Endodermal cell (in vitro differentiated cells): ENCODE data around the gene NPSR1. TPM values are rescaled to one million over a fixed set of nuclear protein-coding genes. Genes with fewer than 3 reads are reported as not detected.

Source experiments
- DNase-seq: peaks from one replicate; pipeline ENCODE4 v3.0.0-alpha.2; 2017
- H3K27ac ChIP-seq: 2 replicates; pipeline ENCODE4 v1.5.1; 2013; ENCODE audit warnings: mild to moderate bottlenecking, low read depth, low read length, moderate library complexity
- H3K27me3 ChIP-seq: 2 replicates; pipeline ENCODE4 v1.6.1; 2013; ENCODE audit warnings: mild to moderate bottlenecking, low read length, moderate library complexity; ENCODE audit not compliant: insufficient read depth, control insufficient read depth, poor library complexity, severe bottlenecking
- H3K36me3 ChIP-seq: 2 replicates; pipeline ENCODE4 v1.7.0; 2013; ENCODE audit warnings: mild to moderate bottlenecking, low read length, moderate library complexity; ENCODE audit not compliant: control insufficient read depth, insufficient read depth
- H3K4me1 ChIP-seq: one replicate; pipeline ENCODE4 v1.7.0; 2013; ENCODE audit warnings: low read length; ENCODE audit not compliant: control insufficient read depth, insufficient read depth
- H3K4me3 ChIP-seq: 2 replicates; pipeline ENCODE4 v1.5.1; 2013; ENCODE audit warnings: mild to moderate bottlenecking, low read length, moderate library complexity
- H3K9ac ChIP-seq: 2 replicates; pipeline ENCODE4 v1.6.1; 2013; ENCODE audit warnings: mild to moderate bottlenecking, low read length, moderate library complexity; ENCODE audit not compliant: poor library complexity, severe bottlenecking; ENCODE audit errors: extremely low read depth
- H3K9me3 ChIP-seq: 2 replicates; pipeline ENCODE4 v1.6.1; 2013; ENCODE audit warnings: mild to moderate bottlenecking, low read length, moderate library complexity; ENCODE audit not compliant: control insufficient read depth
- H3K27ac Mint-ChIP-seq: 2 replicates; pipeline ENCODE4 v1.8.0; 2020; ENCODE audit warnings: mixed read lengths
- H3K27me3 Mint-ChIP-seq: 2 replicates; pipeline ENCODE4 v1.8.0; 2021; ENCODE audit warnings: mild to moderate bottlenecking, mixed read lengths; ENCODE audit not compliant: insufficient read depth
- H3K36me3 Mint-ChIP-seq: 2 replicates; pipeline ENCODE4 v1.8.0; 2020; ENCODE audit warnings: low read depth, mixed read lengths
- H3K4me1 Mint-ChIP-seq: 2 replicates; pipeline ENCODE4 v1.8.0; 2020; ENCODE audit warnings: mixed read lengths
- H3K4me3 Mint-ChIP-seq: 2 replicates; pipeline ENCODE4 v1.8.0; 2020; ENCODE audit warnings: mild to moderate bottlenecking, moderate library complexity, mixed read lengths
- H3K9me3 Mint-ChIP-seq: 2 replicates; pipeline ENCODE4 v1.8.0; 2020; ENCODE audit warnings: mild to moderate bottlenecking, mixed read lengths
- WGBS, 2 experiments: methylation state at CpG; one replicate each; pipeline versions ENCODE4 v1.1.5 to v1.1.7; 2013; ENCODE audit warnings: missing lambda C conversion rate in 2 of 2, mixed read lengths in 1 of 2; ENCODE audit not compliant: insufficient coverage in 1 of 2, insufficient read length in 1 of 2; 5-methylcytosine and 5-hydroxymethylcytosine counted together
- total RNA-seq, 2 donors: library from RNA; stranded (reverse); fragmentation: NEBNext Ultra II Directional in 1 of 2; extraction: Animal tissue kit (Norgen Biotek cat#: 25700) in 1 of 2; gene quantifications; 2 replicates in 1 of 2; 3 replicates in 1 of 2; pipeline ENCODE4 v1.2.1, GENCODE V29; 2021
- TF ChIP-seq, protein P1 (sequence below): fragments of 200-600 bp; sonication (generic); conservative IDR thresholded peaks from 2 replicates; pipeline ENCODE4 v1.5.0; 2021; ENCODE audit warnings: antibody characterized with exemption, mild to moderate bottlenecking

The NPSR1 gene
- total RNA-seq, 2 donors from 2014 or later, result not detected

DNA sequence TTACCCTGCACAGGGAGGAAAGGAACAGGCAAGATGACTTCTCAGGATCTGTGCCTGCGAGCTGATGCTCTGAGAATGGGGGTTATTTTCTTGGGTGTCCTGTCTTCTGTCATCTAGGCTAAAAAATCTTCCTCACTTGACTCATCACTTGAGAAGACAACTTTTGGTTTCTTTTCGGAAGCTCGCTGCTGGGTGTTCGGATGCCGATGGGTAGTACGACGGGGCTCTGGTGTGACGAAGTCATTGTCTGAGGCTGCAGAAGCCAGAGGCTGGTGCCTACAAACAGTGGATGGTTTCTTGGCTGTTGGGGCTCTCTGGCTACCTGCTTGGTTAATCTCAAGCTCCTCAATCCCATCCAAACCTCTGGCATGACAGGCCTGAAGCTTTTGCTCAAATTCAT lies 92.2 kb downstream of the NPSR1 start:
- H3K9ac ChIP-seq, result no peak overlapping the region
- H3K9me3 ChIP-seq, result no peaks in the 10 kb centered on the region
- H3K4me1 ChIP-seq, result peaks cover 28% of the 10 kb centered on the region
- no peaks in the 10 kb centered on the region for H3K36me3 ChIP-seq
- H3K27me3 ChIP-seq, result no peaks in the 10 kb centered on the region
- WGBS, 2 experiments, result 93 to 99% methylated on average over 7 to 8 of the region's 8 CpGs
- TF ChIP-seq, protein P1, sequence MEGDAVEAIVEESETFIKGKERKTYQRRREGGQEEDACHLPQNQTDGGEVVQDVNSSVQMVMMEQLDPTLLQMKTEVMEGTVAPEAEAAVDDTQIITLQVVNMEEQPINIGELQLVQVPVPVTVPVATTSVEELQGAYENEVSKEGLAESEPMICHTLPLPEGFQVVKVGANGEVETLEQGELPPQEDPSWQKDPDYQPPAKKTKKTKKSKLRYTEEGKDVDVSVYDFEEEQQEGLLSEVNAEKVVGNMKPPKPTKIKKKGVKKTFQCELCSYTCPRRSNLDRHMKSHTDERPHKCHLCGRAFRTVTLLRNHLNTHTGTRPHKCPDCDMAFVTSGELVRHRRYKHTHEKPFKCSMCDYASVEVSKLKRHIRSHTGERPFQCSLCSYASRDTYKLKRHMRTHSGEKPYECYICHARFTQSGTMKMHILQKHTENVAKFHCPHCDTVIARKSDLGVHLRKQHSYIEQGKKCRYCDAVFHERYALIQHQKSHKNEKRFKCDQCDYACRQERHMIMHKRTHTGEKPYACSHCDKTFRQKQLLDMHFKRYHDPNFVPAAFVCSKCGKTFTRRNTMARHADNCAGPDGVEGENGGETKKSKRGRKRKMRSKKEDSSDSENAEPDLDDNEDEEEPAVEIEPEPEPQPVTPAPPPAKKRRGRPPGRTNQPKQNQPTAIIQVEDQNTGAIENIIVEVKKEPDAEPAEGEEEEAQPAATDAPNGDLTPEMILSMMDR, result no peak
- DNase-seq, result no peak
- Mint-ChIP-seq H3K4me3 (no peak overlapping the region), H3K27me3 (no peaks in the 10 kb centered on the region), H3K27ac (no peak overlapping the region), H3K36me3 (no peaks in the 10 kb centered on the region), H3K9me3 (peaks cover 4% of the 10 kb centered on the region), H3K4me1 (peaks cover 54% of the 10 kb centered on the region)
- H3K4me3 ChIP-seq, result no peak overlapping the region
- no peak overlapping the region for H3K27ac ChIP-seq

DNA sequence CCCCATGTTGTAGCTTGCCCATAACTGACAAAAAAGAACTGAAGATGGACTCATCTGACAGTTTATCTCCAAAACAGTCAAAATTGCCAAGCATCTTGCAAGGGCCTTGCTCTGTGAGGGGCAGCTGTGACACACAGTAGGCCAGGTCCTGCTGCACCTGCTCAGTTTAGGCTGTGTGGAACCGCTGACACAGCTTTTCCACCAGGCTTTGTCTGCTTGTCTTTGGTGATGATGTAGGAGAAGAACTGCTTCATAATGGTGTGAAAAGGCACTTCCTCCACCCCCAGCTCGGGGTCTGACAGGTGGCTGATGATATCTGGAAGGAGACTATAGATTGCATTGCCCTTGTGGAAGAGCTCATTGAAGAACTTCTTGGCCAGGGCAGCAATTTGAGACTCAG lies 92.6 kb downstream of the NPSR1 start:
- WGBS, 2 experiments, result 98 to 100% methylated on average over 1 to 2 of the region's 2 CpGs
- H3K4me1 ChIP-seq, result peaks cover 31% of the 10 kb centered on the region
- TF ChIP-seq, protein P1, result no peak
- peaks cover 4% of the 10 kb centered on the region for H3K9me3 Mint-ChIP-seq
- H3K27ac Mint-ChIP-seq, result no peak overlapping the region
- no peaks in the 10 kb centered on the region for H3K27me3 Mint-ChIP-seq
- no peak overlapping the region for H3K27ac ChIP-seq
- H3K36me3 Mint-ChIP-seq, result no peaks in the 10 kb centered on the region
- no peak for DNase-seq
- no peak overlapping the region for H3K4me3 ChIP-seq
- no peak overlapping the region for H3K4me3 Mint-ChIP-seq
- H3K4me1 Mint-ChIP-seq, result peaks cover 58% of the 10 kb centered on the region
- no peak overlapping the region for H3K9ac ChIP-seq
- no peaks in the 10 kb centered on the region for H3K9me3 ChIP-seq
- H3K27me3 ChIP-seq, result no peaks in the 10 kb centered on the region
- H3K36me3 ChIP-seq, result no peaks in the 10 kb centered on the region

DNA sequence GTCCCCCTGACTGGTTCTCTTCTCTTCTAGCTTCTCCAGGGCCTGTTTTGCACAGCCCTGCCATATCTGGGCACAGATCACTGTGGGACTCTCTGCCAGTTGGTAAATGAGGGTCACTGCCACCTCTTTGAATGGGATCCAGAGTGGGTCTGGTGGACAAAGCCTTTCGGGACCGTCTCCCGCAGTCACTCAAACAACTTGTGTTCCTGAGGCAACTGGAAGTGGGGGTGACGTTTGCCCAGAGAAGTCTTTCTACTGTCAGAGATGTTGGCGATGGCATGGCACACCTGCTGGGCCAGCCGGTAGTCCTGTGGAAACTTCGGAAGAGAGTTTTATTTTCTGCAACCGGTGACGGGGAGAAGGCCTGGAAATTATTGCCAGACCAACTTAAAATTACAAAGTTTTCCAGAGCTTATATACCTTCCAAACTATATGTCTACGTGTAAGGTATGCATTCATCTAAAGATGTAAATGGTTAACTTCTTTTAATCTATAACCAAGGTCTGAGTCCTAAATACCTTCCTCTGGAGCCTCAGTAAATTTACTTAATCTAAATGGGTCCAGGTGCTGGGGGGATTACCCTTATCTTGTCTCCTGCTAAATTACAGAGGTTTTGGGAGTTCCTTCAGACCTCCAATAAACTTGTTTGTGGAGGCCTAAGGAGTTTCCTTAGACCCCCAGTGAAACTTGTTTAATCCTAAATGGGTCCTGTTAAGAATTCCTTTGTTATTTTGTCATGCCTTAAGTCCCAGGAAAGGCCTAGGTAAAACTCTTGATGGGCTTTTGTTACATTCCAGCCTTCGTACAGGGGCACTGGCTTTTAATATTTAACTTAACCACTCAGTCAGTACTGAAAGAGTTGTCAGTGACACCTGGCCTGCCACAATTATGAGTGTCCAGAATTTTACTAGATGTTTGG lies 94.0 kb downstream of the NPSR1 start:
- Histone ChIP-seq H3K27ac (no peak overlapping the region), H3K9me3 (no peaks in the 10 kb centered on the region), H3K9ac (no peak overlapping the region), H3K27me3 (no peaks in the 10 kb centered on the region), H3K4me3 (peak overlapping the region; percentile 10), H3K36me3 (no peaks in the 10 kb centered on the region), H3K4me1 (peaks cover 38% of the 10 kb centered on the region)
- Mint-ChIP-seq H3K9me3 (peaks cover 4% of the 10 kb centered on the region), H3K4me3 (no peak overlapping the region), H3K36me3 (no peaks in the 10 kb centered on the region), H3K27me3 (no peaks in the 10 kb centered on the region), H3K4me1 (peaks cover 64% of the 10 kb centered on the region), H3K27ac (peak overlapping the region; percentile 72)
- 81 to 100% methylated on average over 2 to 11 of the region's 11 CpGs for WGBS, 2 experiments
- TF ChIP-seq, protein P1, result no peak
- no peak for DNase-seq
